ENCODE measurements around the gene TRAPPC2L. TPM values are rescaled to one million over a fixed set of nuclear protein-coding genes. Genes with fewer than 3 reads are reported as not detected.
"Not testable (repeated sequence)": the region's sequence is repeated elsewhere in the genome, so short reads cannot be mapped to it uniquely, and the experiment has no call there.

The TRAPPC2L gene
- total RNA-seq, 1 donor from 2014 or later: 43.9 TPM

- intact Hi-C loops (cut with DNase I): no loop called here
- H3K27ac ChIP-seq: no peak overlapping the region
- no peaks in the 10 kb centered on the region for H3K4me1 ChIP-seq
- H3K27me3 ChIP-seq: no peaks in the 10 kb centered on the region
- H3K36me3 ChIP-seq: peaks cover 9% of the 10 kb centered on the region
- H3K4me3 ChIP-seq: no peak overlapping the region
- H3K9me3 ChIP-seq: no peaks in the 10 kb centered on the region
- DNase-seq (no peak), ATAC-seq (no peak)
- no peak for TF ChIP-seq CTCF (IDR thresholded peaks at IDR 0.05)
These were observed 35.6 kb upstream of the TRAPPC2L start for GRCh38 chr16:88821168-88821850.

DNA sequence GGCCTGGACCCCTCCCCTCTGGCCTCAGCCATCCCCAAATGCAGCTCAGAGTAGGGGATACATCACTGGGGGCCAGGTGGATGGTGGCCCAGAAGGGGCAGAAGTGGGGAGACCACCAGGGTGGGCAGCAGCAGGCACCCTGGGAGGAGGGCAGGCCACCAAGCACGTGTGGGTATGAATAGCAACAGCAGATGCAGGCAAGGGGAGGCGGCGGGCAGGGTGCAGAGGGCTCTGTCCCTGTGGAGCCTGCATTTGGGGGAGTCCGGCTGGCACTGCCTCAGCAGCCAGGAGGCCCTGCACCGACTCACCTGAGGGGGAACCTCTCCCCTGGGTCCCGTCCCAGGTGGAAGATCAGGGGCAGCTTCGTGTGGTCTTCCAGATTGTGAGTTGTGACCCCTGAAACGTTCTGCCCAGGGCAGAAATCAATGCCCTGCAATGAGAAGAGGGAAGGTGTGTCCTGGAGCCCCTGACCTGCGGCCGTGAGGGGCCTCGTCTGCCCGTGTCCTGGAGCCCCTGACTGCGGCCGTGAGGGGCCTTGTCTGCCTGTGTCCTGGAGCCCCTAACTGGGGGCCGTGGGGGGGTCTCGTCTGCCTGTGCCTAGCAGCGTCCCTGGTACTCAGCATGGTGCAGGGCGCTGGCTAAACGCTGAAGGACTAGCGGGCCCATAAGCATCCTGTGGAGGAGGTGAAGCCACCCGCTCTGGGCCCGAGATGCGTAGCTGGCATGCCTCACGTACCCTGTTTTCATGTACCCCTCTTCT is 34.5 kb upstream of the TRAPPC2L start:
- Histone ChIP-seq H3K27me3 (no peaks in the 10 kb centered on the region), H3K4me1 (no peaks in the 10 kb centered on the region), H3K9me3 (no peaks in the 10 kb centered on the region), H3K36me3 (peaks cover 9% of the 10 kb centered on the region), H3K4me3 (no peak overlapping the region), H3K27ac (no peak overlapping the region)
- no peak for TF ChIP-seq CTCF (IDR thresholded peaks at IDR 0.05)
- intact Hi-C loops (cut with DNase I): no loop called here
- DNase-seq (no peak), ATAC-seq (no peak)

GRCh38 chr16:88823646-88824045 is 33.3 kb upstream of the TRAPPC2L start:
- intact Hi-C loops (cut with DNase I); H3K4me1 ChIP-seq; H3K27ac ChIP-seq; H3K4me3 ChIP-seq; ATAC-seq; H3K27me3 ChIP-seq; H3K9me3 ChIP-seq; DNase-seq: not testable (repeated sequence)
- peaks cover 20% of the 10 kb centered on the region for H3K36me3 ChIP-seq

DNA sequence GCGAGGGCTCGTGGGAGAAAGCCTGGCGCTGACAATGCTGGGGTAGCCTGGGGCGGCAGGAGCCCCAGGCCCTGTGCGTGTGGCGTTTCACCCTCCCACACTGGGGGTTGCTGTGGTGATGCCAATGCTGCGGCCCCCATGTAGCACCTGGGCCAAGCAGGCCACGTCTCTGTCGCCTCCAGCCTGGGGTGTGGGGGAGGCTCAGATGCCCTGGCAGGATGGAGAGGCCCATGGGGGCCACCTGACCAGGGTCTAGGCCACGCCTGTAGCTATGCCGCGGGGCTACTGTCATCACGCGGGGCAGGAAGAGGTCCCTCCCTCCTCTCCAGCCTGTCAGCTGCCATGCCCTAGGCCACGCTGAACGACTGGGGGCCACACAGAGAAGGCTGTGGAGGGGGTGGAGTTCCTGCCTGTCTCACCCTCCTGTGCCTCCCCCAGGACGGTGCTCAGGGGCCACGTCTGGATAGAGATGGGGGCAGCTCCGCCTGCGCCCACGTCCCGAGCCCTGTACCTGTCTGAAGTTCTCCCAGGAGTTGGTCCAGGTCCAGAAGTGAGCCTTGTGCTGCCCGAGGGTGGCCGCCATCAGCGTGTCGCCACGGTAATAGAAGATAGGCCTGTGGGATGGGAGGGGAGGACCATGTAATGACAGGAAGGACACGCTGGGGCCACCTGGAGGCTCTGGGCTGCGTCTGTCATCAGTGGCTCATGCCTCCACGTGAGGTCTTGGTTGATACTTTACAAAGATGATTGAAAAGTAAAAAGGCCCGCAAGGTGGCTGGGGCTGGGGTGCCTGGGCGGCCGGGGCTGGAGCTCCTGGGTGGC is 32.5 kb upstream of the TRAPPC2L start:
- Histone ChIP-seq H3K27me3 (no peaks in the 10 kb centered on the region), H3K27ac (no peak overlapping the region), H3K36me3 (peaks cover 20% of the 10 kb centered on the region), H3K4me3 (no peak overlapping the region), H3K9me3 (no peaks in the 10 kb centered on the region), H3K4me1 (no peaks in the 10 kb centered on the region)
- TF ChIP-seq CTCF (IDR thresholded peaks at IDR 0.05): no peak
- intact Hi-C loops (cut with DNase I): no loop called here
- DNase-seq: no peak
- ATAC-seq: no peak

GRCh38 chr16:88825146-88825545 is 31.8 kb upstream of the TRAPPC2L start:
- intact Hi-C loops (cut with DNase I): no loop called here
- Histone ChIP-seq H3K9me3 (no peaks in the 10 kb centered on the region), H3K4me1 (no peaks in the 10 kb centered on the region), H3K36me3 (peaks cover 20% of the 10 kb centered on the region), H3K4me3 (no peak overlapping the region), H3K27me3 (no peaks in the 10 kb centered on the region), H3K27ac (no peak overlapping the region)
- TF ChIP-seq CTCF (IDR thresholded peaks at IDR 0.05): no peak
- DNase-seq: no peak
- ATAC-seq: no peak

Data from upper lobe of right lung (tissue), 1 donor.